ENCODE measurements around the gene SMAP1.

SMAP1 gene

GRCh38 chr6:70693887-70694286 is 26.2 kb downstream of the SMAP1 start:
- no peak for DNase-seq (ENCODE audit: low read depth)
- H3K4me3 ChIP-seq (ENCODE audit: low read length): no peak overlapping the region
- no peak for TF ChIP-seq CTCF (conservative IDR thresholded peaks at IDR 0.05; ENCODE audit: low read depth, low read length)

GRCh38 chr6:70694371-70694770 is 26.7 kb downstream of the SMAP1 start:
- TF ChIP-seq CTCF (conservative IDR thresholded peaks at IDR 0.05; ENCODE audit: low read depth, low read length): no peak
- no peak for DNase-seq (ENCODE audit: low read depth)
- H3K4me3 ChIP-seq (ENCODE audit: low read length): no peak overlapping the region

- no peak for DNase-seq (ENCODE audit: low read depth)
- no peak for TF ChIP-seq CTCF (conservative IDR thresholded peaks at IDR 0.05; ENCODE audit: low read depth, low read length)
- no peak overlapping the region for H3K4me3 ChIP-seq (ENCODE audit: low read length)
Measured at GRCh38 chr6:70700922-70701876, 33.5 kb downstream of the SMAP1 start.

- DNase-seq (ENCODE audit: low read depth): no peak
- no peak overlapping the region for H3K4me3 ChIP-seq (ENCODE audit: low read length)
- no peak for TF ChIP-seq CTCF (conservative IDR thresholded peaks at IDR 0.05; ENCODE audit: low read depth, low read length)
Measured at GRCh38 chr6:70705772-70706171, 38.1 kb downstream of the SMAP1 start.

- no peak overlapping the region for H3K4me3 ChIP-seq (ENCODE audit: low read length)
- peak; percentile 40 for TF ChIP-seq CTCF (conservative IDR thresholded peaks at IDR 0.05; ENCODE audit: low read depth, low read length)
- no peak for DNase-seq (ENCODE audit: low read depth)
Measured at GRCh38 chr6:70706491-70707123, 38.9 kb downstream of the SMAP1 start.

GRCh38 chr6:70707893-70708292 is 40.2 kb downstream of the SMAP1 start:
- H3K4me3 ChIP-seq (ENCODE audit: low read length): no peak overlapping the region
- DNase-seq (ENCODE audit: low read depth): no peak
- no peak for TF ChIP-seq CTCF (conservative IDR thresholded peaks at IDR 0.05; ENCODE audit: low read depth, low read length)
